Testis (tissue), 2 donors: Measurements from ENCODE around the gene CHDH.

ENCODE experiments used
- CTCF ChIP-seq, 3 experiments: fragments of 450-650 bp in 2 of 3; fragments of 200-600 bp in 1 of 3; sonication (generic) in 1 of 3; IDR thresholded peaks; one replicate each; pipeline ENCODE4 v1.5.1; 2016 to 2019; ENCODE audit warnings: antibody characterized with exemption in 3 of 3, mild to moderate bottlenecking in 2 of 3, moderate library complexity in 1 of 3
- POLR2A ChIP-seq: fragments of 450-650 bp; IDR thresholded peaks from one replicate; pipeline ENCODE4 v1.6.1; 2017; ENCODE audit warnings: antibody characterized with exemption, mild to moderate bottlenecking, moderate library complexity

- no peak for TF ChIP-seq CTCF (IDR thresholded peaks at IDR 0.05)
- no peak for TF ChIP-seq POLR2A
Measured at GRCh38 chr3:53799338-53799865, 46.8 kb downstream of the CHDH start.
